H1 (cell line): ENCODE data around the gene ALLC.

Source experiments
- ATF2 ChIP-seq: IDR thresholded peaks from 2 replicates; pipeline ENCODE4 v1.6.1; 2012; ENCODE audit warnings: low read length, inconsistent platforms
- CTCF ChIP-seq, 3 experiments: IDR thresholded peaks; 1 replicate in 2 of 3; 2 replicates in 1 of 3; pipeline versions ENCODE4 v1.5.1 to v1.6.1; 2011; ENCODE audit warnings: low read length in 3 of 3, mild to moderate bottlenecking in 3 of 3, inconsistent platforms in 2 of 3, low read depth in 1 of 3, moderate library complexity in 1 of 3; ENCODE audit not compliant: insufficient read depth in 1 of 3; ENCODE audit errors: control extremely low read depth in 1 of 3
- YY1 ChIP-seq: IDR thresholded peaks from 2 replicates; pipeline ENCODE4 v1.6.1; 2011; ENCODE audit warnings: low read depth, mild to moderate bottlenecking, low read length

GRCh38 chr2:3679616-3680393 is 21.8 kb downstream of the ALLC start:
- no peak for TF ChIP-seq CTCF (IDR thresholded peaks at IDR 0.05; ENCODE audit: control extremely low read depth in 1 of 3, insufficient read depth in 1 of 3, low read depth in 1 of 3, low read length in 3 of 3)
- TF ChIP-seq ATF2 = no peak
- TF ChIP-seq YY1 = no peak
